DND-41 (cell line): ENCODE results near the gene METTL24.

Experiments
- CTCF ChIP-seq: IDR thresholded peaks from 2 replicates; pipeline ENCODE4 v1.5.1; 2012; ENCODE audit warnings: borderline replicate concordance, low read length, moderate library complexity, mild to moderate bottlenecking; ENCODE audit not compliant: poor library complexity, severe bottlenecking; ENCODE audit errors: extremely low read depth
- EZH2 ChIP-seq: IDR thresholded peaks from 3 replicates; pipeline ENCODE4 v1.6.1; 2012; ENCODE audit warnings: borderline replicate concordance, low read depth, mild to moderate bottlenecking, moderate library complexity, low read length, inconsistent platforms; ENCODE audit not compliant: severe bottlenecking

- TF ChIP-seq CTCF = no peak
- TF ChIP-seq EZH2 = no peak
These were observed 26.8 kb downstream of the METTL24 start for GRCh38 chr6:110331390-110331789.
